Fibroblast of the aortic adventitia (primary cell): ENCODE measurements around the gene TMEM8B. TPM values are rescaled to one million over a fixed set of nuclear protein-coding genes. Genes with fewer than 3 reads are reported as not detected.

Experiments used
- DNase-seq: peaks from one replicate; pipeline ENCODE4 v3.0.0-alpha.2; 2010; ENCODE audit warnings: low read depth
- H3K4me3 ChIP-seq: 2 replicates; pipeline ENCODE4 v1.5.1; 2011; ENCODE audit warnings: low read depth, mild to moderate bottlenecking, control low read depth, low read length, moderate library complexity
- total RNA-seq: library from RNA; depleted of rRNA; stranded (reverse); fragments of >200 nt; gene quantifications from 2 replicates; pipeline ENCODE4 v1.2.3, GENCODE V29; 2012; ENCODE audit warnings: low replicate concordance
- TF ChIP-seq, protein P1 (sequence below): IDR thresholded peaks from 2 replicates; pipeline ENCODE4 v1.5.1; 2011; ENCODE audit warnings: mild to moderate bottlenecking, low read length, control low read depth, inconsistent platforms; ENCODE audit not compliant: insufficient read depth

The TMEM8B gene
- total RNA-seq, 1 donor, result 2.8 TPM

DNA sequence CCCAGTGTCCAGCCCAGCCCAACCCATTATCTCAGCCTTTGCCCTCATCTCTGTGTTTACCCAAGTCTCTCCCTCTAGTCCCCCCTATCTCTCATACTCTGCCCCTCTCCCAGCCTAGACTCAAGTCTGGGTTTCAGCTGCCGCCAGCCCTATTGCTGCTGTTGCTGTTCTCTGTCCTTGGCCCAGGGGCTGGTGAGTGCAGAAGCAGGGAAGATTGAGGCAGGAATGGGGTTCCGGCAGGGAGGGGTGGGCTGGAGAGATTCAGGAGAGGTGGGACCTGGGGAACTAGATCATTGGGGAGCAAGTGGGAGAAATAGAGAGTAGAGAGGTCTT, 702 bp downstream of the TMEM8B start:
- H3K4me3 ChIP-seq, result peak overlapping the region; percentile 76
- TF ChIP-seq, protein P1, sequence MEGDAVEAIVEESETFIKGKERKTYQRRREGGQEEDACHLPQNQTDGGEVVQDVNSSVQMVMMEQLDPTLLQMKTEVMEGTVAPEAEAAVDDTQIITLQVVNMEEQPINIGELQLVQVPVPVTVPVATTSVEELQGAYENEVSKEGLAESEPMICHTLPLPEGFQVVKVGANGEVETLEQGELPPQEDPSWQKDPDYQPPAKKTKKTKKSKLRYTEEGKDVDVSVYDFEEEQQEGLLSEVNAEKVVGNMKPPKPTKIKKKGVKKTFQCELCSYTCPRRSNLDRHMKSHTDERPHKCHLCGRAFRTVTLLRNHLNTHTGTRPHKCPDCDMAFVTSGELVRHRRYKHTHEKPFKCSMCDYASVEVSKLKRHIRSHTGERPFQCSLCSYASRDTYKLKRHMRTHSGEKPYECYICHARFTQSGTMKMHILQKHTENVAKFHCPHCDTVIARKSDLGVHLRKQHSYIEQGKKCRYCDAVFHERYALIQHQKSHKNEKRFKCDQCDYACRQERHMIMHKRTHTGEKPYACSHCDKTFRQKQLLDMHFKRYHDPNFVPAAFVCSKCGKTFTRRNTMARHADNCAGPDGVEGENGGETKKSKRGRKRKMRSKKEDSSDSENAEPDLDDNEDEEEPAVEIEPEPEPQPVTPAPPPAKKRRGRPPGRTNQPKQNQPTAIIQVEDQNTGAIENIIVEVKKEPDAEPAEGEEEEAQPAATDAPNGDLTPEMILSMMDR, result no peak
- DNase-seq, result no peak

DNA sequence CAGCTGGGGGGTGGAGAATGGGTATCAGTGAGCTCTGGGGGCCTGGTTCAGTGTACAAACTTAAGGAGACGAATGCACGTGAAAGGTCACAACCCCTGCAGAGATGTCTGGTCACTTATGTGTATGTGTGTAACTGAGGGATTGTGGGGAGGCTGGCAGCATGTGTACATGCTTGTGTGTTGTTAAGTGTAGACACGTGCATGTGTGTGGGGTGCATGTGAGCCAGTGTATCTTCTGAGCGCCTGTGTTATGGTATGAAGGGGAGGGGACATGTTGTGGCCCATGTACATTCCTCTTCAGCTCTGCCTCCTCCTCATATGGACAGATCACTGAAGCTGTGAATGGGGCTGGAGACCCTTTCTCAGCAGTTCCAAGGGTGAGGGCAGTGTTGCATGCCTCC, 2.0 kb downstream of the TMEM8B start:
- H3K4me3 ChIP-seq, result no peak overlapping the region
- TF ChIP-seq, protein P1, result no peak
- no peak for DNase-seq

DNA sequence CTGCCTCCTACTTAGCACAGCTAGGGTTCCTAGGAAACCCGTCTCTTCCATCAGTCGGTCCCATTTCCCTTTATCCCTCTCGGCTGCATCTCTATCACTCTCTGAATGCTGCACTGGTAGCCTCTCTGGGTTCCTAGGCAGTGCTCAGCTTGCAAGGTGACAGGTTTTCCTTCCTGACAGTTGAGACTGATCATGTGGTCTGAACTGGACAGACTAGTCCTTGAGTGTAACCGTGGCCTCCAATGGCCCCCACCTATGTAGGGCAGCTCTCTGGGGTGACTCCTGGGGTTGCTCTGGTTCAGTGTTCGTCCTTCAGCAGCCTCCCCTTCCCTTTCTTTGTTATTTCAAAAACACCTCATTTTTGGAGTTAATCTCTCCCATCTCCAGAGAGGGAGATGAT, 3.8 kb downstream of the TMEM8B start:
- no peak overlapping the region for H3K4me3 ChIP-seq
- TF ChIP-seq, protein P1, result no peak
- no peak for DNase-seq

DNA sequence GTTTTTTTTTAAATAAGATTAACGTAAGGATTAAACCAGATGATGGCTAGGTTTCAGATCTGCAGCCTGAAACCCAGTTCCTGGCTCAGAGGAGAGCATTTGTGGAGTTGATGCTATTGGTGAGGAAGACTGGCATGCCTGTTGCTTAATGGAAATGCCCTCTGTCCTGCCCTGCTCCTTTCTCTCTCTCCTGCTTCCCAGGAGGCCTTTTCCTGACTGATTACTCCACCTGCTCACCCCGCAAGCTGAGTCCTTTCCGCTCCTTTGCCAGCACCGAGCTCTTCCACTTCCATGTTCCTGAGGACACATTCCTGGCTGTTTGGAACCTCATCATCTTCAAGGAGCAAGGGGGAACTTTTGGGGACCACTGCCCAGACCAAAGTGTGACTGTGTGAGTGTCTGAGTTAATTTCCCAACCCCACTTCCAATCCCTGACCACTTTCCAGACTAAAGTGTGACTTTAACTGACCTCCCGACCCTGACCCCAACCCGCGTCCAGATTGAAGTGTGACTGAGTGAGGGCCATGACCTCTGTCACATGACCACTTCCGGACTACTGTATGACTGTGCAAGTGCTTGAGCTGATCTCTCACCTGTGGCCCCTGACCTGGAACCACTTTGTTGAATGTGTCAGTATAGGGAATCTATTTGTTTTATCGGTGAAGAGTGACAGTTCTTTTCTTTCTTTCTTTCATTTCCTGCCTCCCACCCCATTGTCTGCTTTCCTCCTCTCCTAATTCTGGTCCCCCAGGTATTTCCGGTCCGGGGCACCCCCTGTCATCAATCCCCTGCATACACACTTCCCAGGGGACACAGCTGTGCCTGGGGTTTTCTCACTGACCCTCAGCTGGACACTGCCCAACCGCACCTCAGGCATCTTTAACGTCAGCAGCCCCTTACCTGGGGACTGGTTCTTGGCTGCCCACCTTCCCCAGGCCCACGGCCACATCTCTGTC, 5.5 kb downstream of the TMEM8B start:
- no peak overlapping the region for H3K4me3 ChIP-seq
- TF ChIP-seq, protein P1, result no peak
- no peak for DNase-seq

DNA sequence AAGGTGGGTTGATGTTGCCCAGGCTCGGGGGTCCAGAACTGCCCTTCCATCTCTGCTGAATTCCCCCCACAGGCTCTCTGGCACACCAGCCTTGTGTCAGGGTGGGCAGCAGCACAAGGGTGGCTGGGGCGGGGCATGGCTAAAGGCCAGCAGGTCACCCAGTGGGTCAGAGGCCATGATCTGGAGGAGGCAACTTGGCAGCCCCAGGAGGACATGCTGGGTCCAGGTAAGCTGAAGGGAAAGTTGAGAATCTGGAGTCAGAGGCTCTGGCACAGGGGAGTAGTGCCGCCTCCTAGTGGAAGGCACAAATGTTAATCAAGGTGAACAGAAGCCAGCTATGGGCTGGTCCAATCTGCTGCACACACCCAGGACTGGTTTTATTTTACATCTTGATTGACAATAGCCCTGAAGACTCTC, 6.2 kb downstream of the TMEM8B start:
- DNase-seq, result no peak
- TF ChIP-seq, protein P1, result no peak

DNA sequence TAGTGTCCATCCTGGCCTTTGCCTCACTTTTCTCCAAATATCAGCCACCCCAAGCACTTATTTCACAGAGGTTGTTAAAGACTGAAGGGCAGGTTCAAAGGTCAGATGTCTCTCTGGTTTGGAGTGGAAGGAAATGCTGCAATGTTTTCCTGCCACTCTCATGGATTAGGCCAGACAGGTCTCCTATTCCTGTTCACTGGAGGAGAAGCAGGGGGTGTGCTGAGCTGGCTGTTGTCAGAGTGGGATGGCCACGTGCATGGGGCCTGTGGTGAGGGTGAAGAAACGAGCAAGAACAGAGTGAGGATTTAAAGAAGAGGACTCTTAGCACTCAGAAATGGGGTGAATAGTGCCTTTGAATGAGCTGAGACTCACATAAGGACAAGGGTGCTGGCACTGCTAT, 6.7 kb downstream of the TMEM8B start:
- no peak for DNase-seq
- no peak overlapping the region for H3K4me3 ChIP-seq
- TF ChIP-seq, protein P1, result no peak

More for the DNA sequence above, 6.2 kb downstream of the TMEM8B start:
- no peak overlapping the region for H3K4me3 ChIP-seq
